Activated T-cell treated with anti-CD3 and anti-CD28 coated beads for 4 hours (primary cell): Measurements from ENCODE around the gene SLFNL1.

Experiments used
- DNase-seq: peaks from one replicate; pipeline ENCODE4 v3.0.0-alpha.2; 2020

Gene SLFNL1

GRCh38 chr1:41019353-41019745 lies 2.2 kb downstream of the SLFNL1 start:
- no peak for DNase-seq

- DNase-seq = no peak
Observed at GRCh38 chr1:41018018-41018410, 3.5 kb downstream of the SLFNL1 start.

DNA sequence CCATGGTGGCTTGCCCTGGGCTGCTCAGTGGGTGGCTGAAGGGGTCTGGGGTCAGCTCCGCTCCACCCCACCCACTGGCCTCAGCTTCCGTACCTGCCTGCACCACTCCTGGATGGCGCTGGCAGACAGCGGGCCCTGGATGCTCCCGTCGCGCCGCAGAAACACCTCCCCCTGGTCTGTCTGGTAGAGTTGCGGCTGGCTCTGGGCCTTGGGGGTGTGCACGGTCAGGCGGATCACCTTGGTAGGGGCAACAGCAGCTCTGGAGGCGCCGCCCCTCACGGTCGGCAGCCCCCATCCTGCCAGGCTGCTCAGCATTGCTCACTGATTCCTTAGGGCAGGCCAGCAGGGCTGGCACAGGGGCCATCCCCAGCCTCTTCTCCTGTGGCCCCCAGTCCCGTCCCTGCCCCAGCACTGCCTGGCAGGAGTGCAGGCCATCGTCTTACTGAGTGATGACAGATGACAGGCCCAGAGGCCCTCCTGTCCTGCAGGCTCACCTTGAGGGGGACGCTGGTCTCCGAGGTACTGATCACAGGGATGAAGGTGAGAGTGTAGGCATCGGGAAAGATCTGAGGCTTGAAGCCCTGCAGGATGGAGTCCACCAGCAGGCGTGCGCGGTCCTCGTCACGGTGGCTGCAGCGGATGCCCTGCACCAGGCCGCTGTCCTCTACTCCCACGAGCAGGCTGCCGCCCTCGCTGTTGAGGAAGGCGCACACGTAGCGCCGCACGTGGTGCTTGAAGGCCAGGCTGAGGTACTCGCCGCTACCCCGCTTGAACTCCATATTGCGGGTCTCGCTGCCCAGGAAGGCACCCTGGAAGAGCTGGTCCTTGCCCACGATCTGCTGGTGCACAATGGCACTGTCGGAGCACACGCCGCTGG lies 4.1 kb downstream of the SLFNL1 start:
- no peak for DNase-seq

- DNase-seq = no peak
Observed at GRCh38 chr1:41015897-41016470, 5.5 kb downstream of the SLFNL1 start.

DNA sequence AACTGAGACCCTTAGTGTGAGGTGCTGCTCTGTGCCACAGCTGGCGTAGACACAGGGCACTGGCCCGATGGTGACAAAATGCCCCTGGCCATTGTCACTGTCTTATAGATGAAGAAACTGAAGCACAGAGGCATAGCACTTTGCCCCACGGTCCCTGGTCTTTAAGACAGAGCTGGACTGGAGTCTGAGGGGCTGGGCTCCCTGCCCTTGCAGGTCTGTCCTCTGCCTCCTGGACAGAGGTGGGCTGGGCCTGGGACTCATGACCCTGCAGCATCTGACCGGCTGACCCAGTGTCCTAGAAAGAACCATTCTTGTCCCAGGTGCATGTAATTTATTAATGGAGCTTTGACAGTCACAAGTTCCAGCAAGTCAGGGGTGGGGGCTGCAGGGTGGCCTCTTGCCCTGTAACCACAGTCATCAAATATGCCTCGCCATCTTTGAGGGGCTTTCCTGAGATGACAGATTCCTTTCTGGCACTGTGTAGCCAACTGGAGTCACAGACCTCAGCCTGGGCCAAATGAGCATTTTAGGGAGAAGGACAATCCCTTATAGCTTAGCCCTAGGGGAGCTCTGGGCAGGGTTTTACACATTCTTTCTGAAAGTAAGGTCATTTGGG lies 6.1 kb downstream of the SLFNL1 start:
- DNase-seq = no peak

- no peak for DNase-seq
Observed at GRCh38 chr1:41014871-41015270, 6.7 kb downstream of the SLFNL1 start.

DNA sequence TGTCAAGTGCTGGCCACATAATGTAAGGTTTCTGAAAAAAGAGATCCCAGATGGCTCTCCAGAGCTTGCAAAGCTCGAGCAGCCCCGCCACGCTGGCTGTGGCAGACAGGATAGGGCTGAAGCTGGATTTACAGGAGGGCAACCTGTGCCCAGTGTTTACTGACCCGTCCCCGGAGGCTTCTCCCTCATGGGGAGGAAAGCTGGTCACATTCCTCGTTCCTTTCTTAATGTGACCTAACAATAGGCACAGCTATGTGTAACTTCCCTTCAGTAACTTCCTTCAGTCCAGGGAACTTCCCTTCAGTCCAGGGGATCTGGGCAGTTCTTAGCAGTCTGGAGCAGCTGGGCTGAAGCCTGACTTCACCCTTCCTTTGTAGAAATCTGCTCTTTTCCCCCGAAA lies 7.7 kb downstream of the SLFNL1 start:
- no peak for DNase-seq

GRCh38 chr1:41013024-41013423 lies 8.5 kb downstream of the SLFNL1 start:
- DNase-seq = no peak

- DNase-seq = no peak
Observed at GRCh38 chr1:41010345-41010744, 11.2 kb downstream of the SLFNL1 start.

DNA sequence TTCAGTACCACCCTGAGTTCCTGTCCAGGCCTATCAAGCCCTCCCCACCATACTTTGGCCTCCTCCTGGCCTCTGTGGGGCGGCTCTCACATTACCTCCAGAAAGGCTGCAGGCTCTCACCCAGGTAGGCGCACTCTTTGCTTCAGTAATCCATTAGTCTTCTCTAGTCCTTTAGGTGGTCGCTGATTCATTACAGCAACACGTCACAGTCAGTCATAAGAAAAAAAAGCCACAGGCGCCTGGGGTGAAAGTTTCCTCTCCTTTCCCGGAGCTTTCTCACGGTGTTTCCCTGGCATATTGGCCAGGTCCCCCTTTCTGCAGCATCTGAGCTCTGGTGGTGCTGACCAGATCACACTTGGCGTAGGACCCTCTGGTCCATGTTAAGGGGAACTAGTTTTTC lies 12.1 kb downstream of the SLFNL1 start:
- DNase-seq = no peak

DNA sequence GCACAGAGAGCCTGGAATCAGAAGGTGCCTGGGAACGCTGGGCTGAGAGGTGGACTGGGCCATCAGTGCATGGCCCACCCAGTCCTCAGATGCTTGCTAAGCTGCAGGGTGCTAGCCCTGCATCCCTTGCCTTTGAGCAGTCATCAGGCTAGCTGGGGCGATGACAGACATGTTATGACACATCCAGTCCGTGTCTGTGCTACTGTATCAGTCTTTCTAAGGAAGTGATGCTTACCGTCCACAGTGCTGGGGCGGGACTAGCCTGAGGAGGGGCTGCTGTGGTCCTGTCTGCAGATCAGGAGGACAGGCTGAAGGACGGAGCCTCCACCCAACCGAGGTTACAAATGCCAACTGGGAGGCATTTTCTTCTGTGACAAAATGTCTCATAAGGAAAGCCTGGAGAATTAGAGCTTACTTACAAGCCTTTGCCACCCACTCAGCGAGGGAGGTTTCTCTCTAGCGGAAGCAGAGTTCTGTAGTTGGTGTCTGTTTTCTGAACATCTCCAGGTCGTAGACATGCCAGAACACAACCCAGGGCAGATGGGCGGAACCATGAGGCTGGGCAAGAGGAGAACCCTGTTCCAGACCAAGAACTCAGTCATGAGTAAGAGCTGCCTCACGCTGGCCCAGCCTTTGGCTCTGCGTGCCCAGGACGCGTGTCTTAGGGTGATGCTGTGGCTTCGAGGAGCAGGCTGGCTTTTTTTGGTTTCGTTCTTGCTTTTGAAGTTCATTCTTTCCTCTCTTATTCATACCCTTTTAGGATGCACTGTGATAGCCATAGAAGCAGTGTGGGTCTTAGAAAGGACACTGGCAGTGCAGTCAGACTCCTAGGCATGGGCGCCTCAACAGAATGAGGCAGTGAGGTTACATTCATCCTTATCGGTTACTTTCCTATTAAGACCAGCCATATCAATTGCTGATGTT lies 14.3 kb downstream of the SLFNL1 start:
- no peak for DNase-seq

- DNase-seq = no peak
Observed at GRCh38 chr1:41005876-41006275, 15.6 kb downstream of the SLFNL1 start.

- peak; percentile 80 for DNase-seq
Observed at GRCh38 chr1:41003640-41004220, 17.8 kb downstream of the SLFNL1 start.

- DNase-seq = no peak
Observed at GRCh38 chr1:41003127-41003639, 18.3 kb downstream of the SLFNL1 start.

- DNase-seq = no peak
Observed at GRCh38 chr1:40998668-40999067, 22.9 kb downstream of the SLFNL1 start.

DNA sequence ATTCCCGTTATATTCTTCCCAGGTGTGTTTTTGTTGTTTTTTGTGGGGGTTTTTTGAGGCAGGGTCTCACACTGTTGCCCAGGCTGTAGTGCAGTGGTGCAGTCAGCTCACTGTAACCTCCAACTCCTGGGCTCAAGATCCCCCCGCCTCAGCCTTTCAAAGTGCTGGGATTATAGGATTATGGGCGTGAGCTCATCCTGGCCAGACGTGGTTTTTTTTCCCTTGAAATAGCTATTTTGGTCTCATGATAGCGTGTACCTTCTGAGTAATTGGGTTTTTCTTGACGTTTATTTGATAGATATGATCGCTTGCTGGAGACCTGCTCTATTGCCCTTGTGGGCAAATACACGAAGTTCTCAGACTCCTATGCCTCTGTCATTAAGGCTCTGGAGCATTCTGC lies 24.4 kb downstream of the SLFNL1 start:
- no peak for DNase-seq

DNA sequence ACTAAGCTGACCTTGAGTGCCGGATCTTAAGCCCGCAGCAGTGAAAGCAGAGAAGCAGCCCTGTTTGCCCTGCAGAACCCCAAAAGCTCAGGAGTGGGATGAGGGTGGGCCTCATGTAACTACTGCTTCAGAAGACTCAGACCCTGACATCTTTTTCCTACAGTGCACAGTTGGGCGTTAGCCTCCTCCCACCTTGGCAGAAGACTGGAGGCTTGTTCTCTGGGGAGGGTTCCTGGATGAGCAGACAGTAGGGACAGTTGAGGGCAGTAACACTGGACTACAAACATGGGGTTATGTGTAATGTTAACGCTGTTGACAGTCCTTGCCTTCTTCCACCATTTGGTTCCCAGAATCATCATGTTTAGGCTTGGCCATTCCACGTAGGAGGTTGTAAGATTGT lies 32.5 kb downstream of the SLFNL1 start:
- no peak for DNase-seq

DNA sequence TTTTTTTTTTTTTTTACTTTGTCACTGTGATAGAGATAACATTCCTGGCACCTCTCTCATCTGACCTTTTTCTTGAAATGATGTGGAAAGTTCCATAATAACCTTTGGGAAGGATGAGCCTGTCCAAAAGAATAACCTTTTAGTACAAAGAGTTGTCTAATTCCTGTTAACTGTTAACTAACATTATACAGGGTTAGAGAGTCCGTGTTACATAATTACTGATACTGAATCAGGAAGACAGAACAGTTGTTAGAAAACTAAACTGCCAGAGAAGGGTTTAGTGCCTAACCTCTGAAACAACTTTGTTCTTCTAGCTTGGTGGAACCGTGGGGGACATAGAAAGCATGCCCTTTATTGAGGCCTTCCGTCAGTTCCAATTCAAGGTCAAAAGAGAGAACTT lies 33.2 kb downstream of the SLFNL1 start:
- no peak for DNase-seq

- DNase-seq = no peak
Observed at GRCh38 chr1:40987439-40988276, 33.9 kb downstream of the SLFNL1 start.

- no peak for DNase-seq
Observed at GRCh38 chr1:40986956-40987355, 34.6 kb downstream of the SLFNL1 start.

- DNase-seq = no peak
Observed at GRCh38 chr1:40986328-40986783, 35.2 kb downstream of the SLFNL1 start.
